SKM-1 treated with dmso at 0.1 percent for 144 hours (cell line): Measurements from ENCODE around the gene NOX3.

ENCODE experiments used
- DNase-seq: peaks from one replicate; lab custom pipeline; 2025; ENCODE audit not compliant: unreplicated experiment; lab: John Stamatoyannopoulos, UW

Gene NOX3

GRCh38 chr6:155400654-155400965, 55.0 kb downstream of the NOX3 start:
- DNase-seq = no peak

- DNase-seq = no peak
These were observed 55.6 kb downstream of the NOX3 start for GRCh38 chr6:155399745-155400653.

- peak; percentile 31 for DNase-seq
These were observed 56.4 kb downstream of the NOX3 start for GRCh38 chr6:155399062-155399744.

- DNase-seq = no peak
These were observed 57.0 kb downstream of the NOX3 start for GRCh38 chr6:155398701-155399061.

GRCh38 chr6:155398221-155398620, 57.4 kb downstream of the NOX3 start:
- no peak for DNase-seq

- DNase-seq = no peak
These were observed 58.4 kb downstream of the NOX3 start for GRCh38 chr6:155397172-155397705.

- DNase-seq = no peak
These were observed 59.0 kb downstream of the NOX3 start for GRCh38 chr6:155396605-155397004.

- DNase-seq = no peak
These were observed 60.3 kb downstream of the NOX3 start for GRCh38 chr6:155395339-155395738.

GRCh38 chr6:155389130-155389529, 66.5 kb downstream of the NOX3 start:
- no peak for DNase-seq

- no peak for DNase-seq
These were observed 67.0 kb downstream of the NOX3 start for GRCh38 chr6:155388591-155388990.

- DNase-seq = no peak
These were observed 68.2 kb downstream of the NOX3 start for GRCh38 chr6:155387481-155387880.

- DNase-seq = no peak
These were observed 71.2 kb downstream of the NOX3 start for GRCh38 chr6:155384321-155384952.

GRCh38 chr6:155383913-155384312, 71.7 kb downstream of the NOX3 start:
- no peak for DNase-seq

GRCh38 chr6:155382338-155382685, 73.3 kb downstream of the NOX3 start:
- no peak for DNase-seq

- DNase-seq = no peak
These were observed 73.8 kb downstream of the NOX3 start for GRCh38 chr6:155381673-155382337.

- no peak for DNase-seq
These were observed 74.8 kb downstream of the NOX3 start for GRCh38 chr6:155380666-155381332.

GRCh38 chr6:155378724-155379123, 76.9 kb downstream of the NOX3 start:
- no peak for DNase-seq

- no peak for DNase-seq
These were observed 77.4 kb downstream of the NOX3 start for GRCh38 chr6:155378276-155378675.

- no peak for DNase-seq
These were observed 78.6 kb downstream of the NOX3 start for GRCh38 chr6:155377061-155377460.

GRCh38 chr6:155375801-155376200, 79.8 kb downstream of the NOX3 start:
- no peak for DNase-seq

- DNase-seq = no peak
These were observed 81.0 kb downstream of the NOX3 start for GRCh38 chr6:155374681-155375080.
